ENCODE data around the gene MRFAP1L1. TPM values are rescaled to one million over a fixed set of nuclear protein-coding genes. Genes with fewer than 3 reads are reported as not detected.

Gene MRFAP1L1
- polyA plus RNA-seq, 4 donors, result 114 to 156 (median 123) TPM

GRCh38 chr4:6672131-6672530 lies 37.5 kb downstream of the MRFAP1L1 start:
- DNase-seq (ENCODE audit: low read depth in 4 of 4, low spot score in 2 of 4), result no peak

- DNase-seq (ENCODE audit: low read depth in 4 of 4, low spot score in 2 of 4), result no peak
These were observed 38.0 kb downstream of the MRFAP1L1 start for GRCh38 chr4:6671648-6672047.

GRCh38 chr4:6668391-6668790 lies 41.3 kb downstream of the MRFAP1L1 start:
- no peak for DNase-seq (ENCODE audit: low read depth in 4 of 4, low spot score in 2 of 4)

GRCh38 chr4:6665320-6665654 lies 44.4 kb downstream of the MRFAP1L1 start:
- no peak for DNase-seq (ENCODE audit: low read depth in 4 of 4, low spot score in 2 of 4)

- no peak for DNase-seq (ENCODE audit: low read depth in 4 of 4, low spot score in 2 of 4)
These were observed 45.9 kb downstream of the MRFAP1L1 start for GRCh38 chr4:6663596-6664393.

GRCh38 chr4:6662591-6662990 lies 47.1 kb downstream of the MRFAP1L1 start:
- no peak for DNase-seq (ENCODE audit: low read depth in 4 of 4, low spot score in 2 of 4)

GRCh38 chr4:6660430-6660829 lies 49.2 kb downstream of the MRFAP1L1 start:
- DNase-seq (ENCODE audit: low read depth in 4 of 4, low spot score in 2 of 4), result no peak

GRCh38 chr4:6659897-6660296 lies 49.8 kb downstream of the MRFAP1L1 start:
- DNase-seq (ENCODE audit: low read depth in 4 of 4, low spot score in 2 of 4), result no peak

GRCh38 chr4:6658597-6659075 lies 51.0 kb downstream of the MRFAP1L1 start:
- no peak for DNase-seq (ENCODE audit: low read depth in 4 of 4, low spot score in 2 of 4)

GRCh38 chr4:6658209-6658595 lies 51.5 kb downstream of the MRFAP1L1 start:
- no peak for DNase-seq (ENCODE audit: low read depth in 4 of 4, low spot score in 2 of 4)

Other genes starting within 250 kb of the MRFAP1L1 start
- gene PPP2R2C, start 237.3 kb downstream of the MRFAP1L1 start, polyA plus RNA-seq (ENCODE audit: insufficient read length in 4 of 4), result under 1 TPM; 0.35 to 0.66 (median 0.53) TPM
- gene MAN2B2, start 134.7 kb downstream of the MRFAP1L1 start, polyA plus RNA-seq (ENCODE audit: insufficient read length in 4 of 4), result 10 to 100 TPM; 17.3 to 20.5 (median 19.3) TPM
- 100 to 1,000 TPM; 377 to 482 (median 442) TPM for gene MRFAP1, start 69.2 kb downstream of the MRFAP1L1 start, polyA plus RNA-seq (ENCODE audit: insufficient read length in 4 of 4)
- 10 to 100 TPM in 2 of 4 donors, 1 to 10 TPM in 2; 4.6 to 14.4 (median 9.7) TPM for gene S100P, start 16.0 kb downstream of the MRFAP1L1 start, polyA plus RNA-seq (ENCODE audit: insufficient read length in 4 of 4)
- gene BLOC1S4, start 6.3 kb upstream of the MRFAP1L1 start, polyA plus RNA-seq (ENCODE audit: insufficient read length in 4 of 4), result 10 to 100 TPM; 11.3 to 18.3 (median 12.8) TPM
- 10 to 100 TPM; 36.4 to 43.8 (median 40.0) TPM for gene KIAA0232, start 72.9 kb upstream of the MRFAP1L1 start, polyA plus RNA-seq (ENCODE audit: insufficient read length in 4 of 4)
- 10 to 100 TPM; 59.1 to 61.9 (median 60.6) TPM for gene TBC1D14, start 200.0 kb upstream of the MRFAP1L1 start, polyA plus RNA-seq (ENCODE audit: insufficient read length in 4 of 4)